Right lobe of liver (tissue), 4 donors: ENCODE measurements around the gene PTOV1.
A peak's percentile ranks its signal among the peaks of the same experiment; 100 is the strongest.

Experiments used
- POLR2A ChIP-seq: fragments of 450-650 bp; IDR thresholded peaks from one replicate; pipeline ENCODE4 v1.6.1; 2017; ENCODE audit warnings: antibody characterized with exemption, mild to moderate bottlenecking
- TF ChIP-seq, protein P1 (sequence below), 4 donors: fragments of 200-600 bp in 3 of 4; fragments of 450-650 bp in 1 of 4; IDR thresholded peaks; one replicate each; pipeline versions ENCODE4 v1.5.1 to v1.8.0; 2016 to 2022; ENCODE audit warnings: antibody characterized with exemption in 4 of 4, mild to moderate bottlenecking in 2 of 4
- donor health status: DM: no; HTN: no; CAD: no.
- donor health status: DM: no; HTN: no; CAD: no.
- donor health status: DM: no; HTN: yes; CAD: no.

DNA sequence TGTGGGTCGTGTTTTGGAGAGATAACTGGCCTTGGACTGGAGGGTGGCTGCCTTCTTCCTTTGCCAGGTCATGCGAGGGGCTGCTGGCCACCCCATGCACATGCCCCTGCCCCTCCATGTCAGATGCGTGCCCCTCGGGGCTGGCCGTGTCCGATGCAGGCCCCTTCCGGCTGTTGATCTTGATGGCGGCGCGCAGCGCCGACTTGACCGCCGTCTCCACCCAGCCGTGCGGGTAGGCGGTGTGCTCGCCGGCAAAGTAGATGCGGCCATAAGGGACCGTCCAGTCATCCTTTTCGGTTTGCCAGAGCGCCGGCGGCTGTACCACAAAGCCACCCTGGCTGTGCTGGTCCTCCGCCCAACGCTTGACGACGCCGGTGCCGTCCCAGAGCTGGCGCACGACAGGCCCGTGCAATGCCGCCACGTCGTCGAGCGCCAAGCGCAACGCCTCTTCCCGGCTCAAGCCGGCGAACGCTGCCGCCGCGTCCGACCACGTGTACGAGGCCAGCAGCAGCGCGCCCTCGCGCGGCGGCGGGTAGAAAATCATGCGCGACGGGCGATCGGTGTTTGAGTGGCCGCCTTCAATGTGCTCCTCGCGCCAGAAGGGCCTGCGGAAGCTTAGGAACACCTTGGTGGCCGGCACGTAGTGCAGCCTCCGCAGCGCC lies 38.9 kb downstream of the PTOV1 start:
- TF ChIP-seq, protein P1, sequence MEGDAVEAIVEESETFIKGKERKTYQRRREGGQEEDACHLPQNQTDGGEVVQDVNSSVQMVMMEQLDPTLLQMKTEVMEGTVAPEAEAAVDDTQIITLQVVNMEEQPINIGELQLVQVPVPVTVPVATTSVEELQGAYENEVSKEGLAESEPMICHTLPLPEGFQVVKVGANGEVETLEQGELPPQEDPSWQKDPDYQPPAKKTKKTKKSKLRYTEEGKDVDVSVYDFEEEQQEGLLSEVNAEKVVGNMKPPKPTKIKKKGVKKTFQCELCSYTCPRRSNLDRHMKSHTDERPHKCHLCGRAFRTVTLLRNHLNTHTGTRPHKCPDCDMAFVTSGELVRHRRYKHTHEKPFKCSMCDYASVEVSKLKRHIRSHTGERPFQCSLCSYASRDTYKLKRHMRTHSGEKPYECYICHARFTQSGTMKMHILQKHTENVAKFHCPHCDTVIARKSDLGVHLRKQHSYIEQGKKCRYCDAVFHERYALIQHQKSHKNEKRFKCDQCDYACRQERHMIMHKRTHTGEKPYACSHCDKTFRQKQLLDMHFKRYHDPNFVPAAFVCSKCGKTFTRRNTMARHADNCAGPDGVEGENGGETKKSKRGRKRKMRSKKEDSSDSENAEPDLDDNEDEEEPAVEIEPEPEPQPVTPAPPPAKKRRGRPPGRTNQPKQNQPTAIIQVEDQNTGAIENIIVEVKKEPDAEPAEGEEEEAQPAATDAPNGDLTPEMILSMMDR (IDR thresholded peaks at IDR 0.05): peak; percentile 34 to 80 (median 58)
- TF ChIP-seq POLR2A: no peak
